Posterior vena cava (tissue), 2 donors: ENCODE results near the gene KIF25. TPM values are rescaled to one million over a fixed set of nuclear protein-coding genes. Genes with fewer than 3 reads are reported as not detected.

Experiments
- DNase-seq: peaks from one replicate; pipeline ENCODE4 v3.0.0-alpha.2; 2020; ENCODE audit warnings: low spot score
- intact Hi-C, 2 donors: fragments of 100-400 bp; cut with DNase I; formaldehyde crosslinking; loops; one replicate each; pipeline versions ENCODE4 v1.14.1 to v1.14.2; 2022 to 2023
- total RNA-seq, 2 donors: library from RNA; stranded (reverse); fragmentation: NEBNext Ultra II Directional; extraction: Animal tissue kit (Norgen Biotek cat#: 25700); gene quantifications; one replicate each; pipeline ENCODE4 v1.2.1, GENCODE V29; 2021
- donor health status: DM: yes; HTN: yes; CAD: no.
- donor health status: DM: yes; HTN: yes; CAD: no.

KIF25 gene
- total RNA-seq, 2 donors from 2014 or later: not detected

DNA sequence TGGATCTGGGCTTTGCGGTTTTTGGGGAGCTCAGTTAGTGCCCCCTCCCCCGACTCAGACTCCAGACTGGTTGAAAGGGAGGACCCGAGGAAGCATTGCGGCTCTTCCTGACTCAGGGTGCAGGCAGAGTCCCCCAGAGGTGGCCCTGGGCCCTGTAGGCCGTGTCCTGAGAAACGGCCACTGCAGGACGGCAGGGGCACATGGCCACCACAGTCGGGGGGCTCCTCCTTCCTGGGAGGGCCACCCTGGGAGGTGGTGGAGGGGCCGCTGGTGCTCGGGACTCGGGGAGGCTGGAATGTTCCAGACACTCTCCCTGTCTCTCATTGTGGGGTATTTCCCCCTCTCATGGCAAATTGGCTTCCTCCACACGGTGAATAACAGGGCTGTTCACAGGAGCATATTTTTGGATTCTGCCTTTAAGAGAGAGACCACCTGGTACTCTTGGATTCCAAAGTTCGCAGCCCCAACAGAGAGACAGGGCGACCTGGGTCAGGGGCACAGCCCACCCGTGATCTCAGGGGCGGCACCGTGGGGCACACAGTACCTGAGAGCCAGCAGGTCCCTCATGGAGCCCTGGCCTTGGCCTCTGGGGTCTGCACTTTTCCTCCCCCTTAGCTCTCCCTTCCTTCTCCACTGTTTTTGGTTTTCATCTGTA lies 45.8 kb downstream of the KIF25 start:
- intact Hi-C loops: loop anchor here in 1 of 2 donors (5.0 kb wide), 2 partner anchors 964 to 1999 kb away; no protein-coding TSS in a partner anchor
- DNase-seq: peak; percentile 70

DNA sequence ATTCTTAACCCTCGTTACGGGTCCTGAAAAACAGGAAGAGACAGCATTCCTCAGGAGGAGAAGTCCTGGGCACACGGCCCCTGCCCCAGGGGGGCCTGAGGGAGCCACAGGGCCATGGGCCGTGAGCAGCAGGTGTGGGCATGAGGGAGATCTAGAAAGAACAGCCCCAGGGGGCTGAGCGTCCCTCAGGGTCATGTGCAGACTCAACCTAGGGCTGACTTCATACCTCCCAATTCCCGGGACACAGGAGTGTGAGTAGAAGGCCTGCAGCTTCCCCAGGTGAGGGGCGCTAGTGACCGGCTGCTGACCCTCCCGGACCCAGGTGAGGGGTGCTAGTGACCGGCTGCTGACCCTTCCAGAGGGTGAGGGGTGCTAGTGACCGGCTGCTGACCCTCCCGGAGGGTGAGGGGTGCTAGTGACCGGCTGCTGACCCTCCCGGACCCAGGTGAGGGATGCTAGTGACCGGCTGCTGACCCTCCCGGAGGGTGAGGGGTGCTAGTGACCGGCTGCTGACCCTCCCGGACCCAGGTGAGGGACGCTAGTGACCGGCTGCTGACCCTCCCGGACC lies 46.5 kb downstream of the KIF25 start:
- intact Hi-C loops: loop anchor here in 1 of 2 donors (5.0 kb wide), 2 partner anchors 963 to 1998 kb away; no protein-coding TSS in a partner anchor
- DNase-seq: no peak

DNA sequence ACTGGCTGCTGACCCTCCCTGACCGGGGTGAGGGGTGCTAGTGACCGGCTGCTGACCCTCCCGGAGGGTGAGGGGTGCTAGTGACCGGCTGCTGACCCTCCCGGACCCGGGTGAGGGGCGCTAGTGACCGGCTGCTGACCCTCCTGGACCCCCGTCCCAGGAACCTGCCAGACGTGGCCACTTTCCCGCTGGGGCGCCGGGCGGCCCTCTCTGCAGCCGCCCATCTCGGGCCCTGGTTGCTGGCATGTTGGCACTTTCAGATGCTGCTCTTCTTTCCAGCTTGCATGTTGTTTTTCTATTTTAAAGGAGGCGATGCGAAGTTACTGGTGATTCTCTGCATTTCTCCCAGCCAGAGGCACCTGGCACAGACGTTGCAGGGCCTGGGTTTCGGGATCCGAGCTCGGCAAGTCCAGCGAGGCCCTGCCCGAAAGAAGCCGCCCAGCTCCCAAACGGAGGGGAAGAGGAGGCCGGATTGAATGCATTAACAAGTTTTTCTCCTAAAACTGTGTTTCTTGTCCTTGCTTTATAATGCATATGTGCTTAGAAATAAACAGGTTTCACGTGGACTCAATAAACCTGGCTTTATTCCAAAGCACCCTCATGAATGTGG lies 47.2 kb downstream of the KIF25 start:
- peak; percentile 45 for DNase-seq
- intact Hi-C loops: loop anchor here in 1 of 2 donors (5.0 kb wide), 2 partner anchors 963 to 1998 kb away; no protein-coding TSS in a partner anchor

DNA sequence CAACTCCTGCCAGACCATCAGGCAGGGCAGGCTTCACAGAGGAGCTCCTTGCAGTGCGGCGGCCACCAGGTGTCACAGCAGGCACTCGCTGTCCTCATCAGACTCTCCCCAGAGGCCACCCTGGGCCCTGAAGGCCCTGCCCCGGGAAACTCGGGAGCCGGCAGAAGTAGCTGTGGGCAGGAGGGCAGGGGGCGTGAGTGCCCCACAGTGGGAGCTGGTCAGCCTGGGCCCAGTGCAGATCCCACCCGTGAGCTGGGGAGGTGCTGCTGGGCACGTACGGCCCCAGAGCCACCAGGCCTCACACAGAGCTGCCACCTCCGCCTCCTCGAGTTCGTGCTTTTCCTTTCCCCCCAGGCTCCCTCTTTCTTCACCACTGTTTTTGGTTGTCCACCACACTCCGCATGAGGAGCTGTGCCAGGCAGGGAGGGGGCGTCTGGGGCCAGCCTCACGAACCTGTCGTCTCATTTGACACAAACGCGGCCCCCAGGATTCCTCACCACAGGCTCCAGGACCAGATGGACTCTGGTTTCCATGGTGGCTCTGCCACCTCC lies 47.7 kb downstream of the KIF25 start:
- peak; percentile 75 for DNase-seq
- intact Hi-C loops: no loop called here

DNA sequence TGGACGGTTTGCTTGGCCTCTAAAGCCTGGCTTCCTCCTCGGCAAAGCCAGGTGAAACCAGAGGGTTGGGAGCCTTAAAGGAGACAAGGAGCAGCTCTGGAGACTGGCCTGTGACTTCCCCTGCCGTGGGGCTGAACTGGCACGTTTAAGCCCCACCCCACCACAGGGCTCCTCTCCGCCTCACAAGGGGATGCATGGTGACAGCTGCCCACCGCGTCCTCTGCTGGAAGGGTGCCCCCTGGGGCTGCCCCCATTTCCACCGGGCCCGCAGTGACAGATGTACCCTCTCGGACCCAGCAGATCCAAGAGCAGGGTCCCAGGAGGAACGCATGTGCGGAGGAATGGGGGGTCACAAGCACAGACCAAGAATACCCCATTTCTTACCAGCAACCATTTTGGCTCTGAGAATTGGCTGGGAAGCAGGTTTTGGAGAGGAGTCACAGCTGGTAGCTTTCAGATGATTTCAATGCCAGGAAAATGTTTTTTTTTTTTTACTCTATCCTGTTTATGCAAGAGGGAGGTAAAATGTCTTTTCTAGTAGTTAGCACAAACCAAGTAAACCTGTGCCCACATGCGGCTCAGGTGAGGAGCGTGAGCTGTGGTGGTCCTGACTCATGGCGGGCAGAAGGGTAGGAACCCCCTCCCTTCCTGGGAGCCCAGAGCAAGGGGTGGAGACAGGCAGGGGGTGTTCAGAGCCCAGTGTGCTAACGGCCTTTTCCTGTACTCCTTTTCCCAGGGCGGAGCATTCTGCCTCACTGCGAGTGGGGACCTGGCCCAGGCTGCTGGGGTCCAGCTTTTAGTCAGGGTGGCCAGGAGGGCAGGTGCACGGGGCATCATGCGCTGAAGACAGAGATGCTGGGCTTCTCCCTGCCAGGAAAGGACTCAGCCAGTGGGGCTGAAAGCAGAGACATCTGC lies 48.5 kb downstream of the KIF25 start:
- DNase-seq: peak; percentile 79
- intact Hi-C loops: no loop called here

DNA sequence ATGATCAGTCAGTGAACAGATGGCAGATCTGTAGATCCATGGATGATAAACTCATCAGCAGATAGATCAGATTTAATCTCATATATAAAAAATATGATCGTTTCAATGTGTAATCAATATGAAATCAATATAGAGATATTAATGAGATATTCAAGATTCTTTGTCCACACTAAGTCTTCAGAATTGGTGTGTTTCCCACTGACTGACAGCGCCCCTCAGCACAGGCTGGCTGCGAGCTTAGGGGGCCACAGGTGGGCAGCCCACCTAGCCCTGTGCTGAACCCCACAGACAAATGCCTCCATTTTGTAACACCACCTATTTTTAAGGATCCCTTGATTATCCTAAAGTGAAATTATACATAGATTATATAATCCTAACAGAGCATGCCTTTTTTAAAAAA lies 49.2 kb downstream of the KIF25 start:
- intact Hi-C loops: no loop called here
- DNase-seq: no peak

DNA sequence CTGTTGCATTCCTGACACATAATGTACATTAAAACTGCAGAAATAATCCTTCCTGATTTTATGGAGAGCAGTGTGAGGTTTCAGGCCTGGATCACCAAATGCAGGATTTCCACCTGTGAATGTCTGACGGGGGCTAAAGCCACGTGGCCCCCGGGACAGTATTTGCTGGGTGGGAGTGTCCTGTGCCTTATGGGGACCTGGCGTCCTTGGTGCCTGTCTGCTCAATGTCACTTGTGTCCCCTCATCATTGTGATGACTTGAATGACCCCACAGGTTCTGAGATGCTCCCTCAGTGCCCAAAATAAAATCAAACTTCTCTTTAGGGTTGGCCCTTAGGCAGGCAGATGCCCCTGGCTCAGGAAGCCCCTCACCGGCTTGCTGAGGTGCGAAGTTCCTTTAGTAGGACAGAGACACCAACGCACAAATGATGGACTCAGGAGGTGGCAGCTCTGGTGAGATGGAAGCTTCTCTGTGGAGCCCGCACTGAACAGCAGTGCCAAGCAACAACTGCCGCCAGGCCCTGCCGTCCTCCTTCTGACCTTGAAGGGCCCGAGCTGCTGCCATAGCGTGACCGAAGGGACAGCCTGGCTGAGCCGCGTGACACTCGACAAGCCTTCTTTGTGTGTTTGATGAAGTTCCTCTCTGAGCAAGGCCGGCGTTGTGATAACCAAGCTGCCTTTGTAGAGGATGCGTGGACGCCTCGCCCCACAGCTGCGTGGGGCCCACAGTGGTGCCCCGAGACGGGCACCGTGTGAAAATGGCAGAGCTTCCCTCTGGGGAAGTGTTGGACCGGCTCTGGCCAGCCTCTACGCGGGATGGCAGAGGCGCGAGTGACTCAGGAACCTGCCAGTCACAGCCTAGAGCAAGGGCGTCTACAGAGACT lies 50.6 kb downstream of the KIF25 start:
- intact Hi-C loops: no loop called here
- no peak for DNase-seq

GRCh38 chr6:168048724-168049025 lies 51.2 kb downstream of the KIF25 start:
- no peak for DNase-seq
- intact Hi-C loops: no loop called here

DNA sequence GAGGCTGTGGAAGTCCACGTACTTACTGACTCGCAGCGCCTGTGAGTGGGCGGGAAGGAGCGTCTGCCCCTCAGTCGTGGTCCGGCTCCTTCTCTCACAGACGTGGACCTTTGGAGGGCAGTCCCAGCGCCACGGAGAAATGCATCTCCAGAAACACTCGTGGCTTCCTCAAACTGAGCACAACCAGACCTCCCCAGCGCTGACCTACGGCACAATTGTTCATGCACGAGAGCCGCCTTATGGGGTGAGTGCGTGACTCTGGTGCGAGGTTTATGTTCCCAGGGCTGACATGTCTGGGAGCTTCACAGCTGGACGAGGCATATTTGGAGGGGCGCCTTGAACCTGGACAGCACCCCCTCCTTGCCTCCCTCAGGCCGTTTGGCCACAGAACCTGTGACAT lies 51.8 kb downstream of the KIF25 start:
- DNase-seq: no peak
- intact Hi-C loops: no loop called here

- intact Hi-C loops: no loop called here
- no peak for DNase-seq
Observed at GRCh38 chr6:168049706-168050224, 52.3 kb downstream of the KIF25 start.

DNA sequence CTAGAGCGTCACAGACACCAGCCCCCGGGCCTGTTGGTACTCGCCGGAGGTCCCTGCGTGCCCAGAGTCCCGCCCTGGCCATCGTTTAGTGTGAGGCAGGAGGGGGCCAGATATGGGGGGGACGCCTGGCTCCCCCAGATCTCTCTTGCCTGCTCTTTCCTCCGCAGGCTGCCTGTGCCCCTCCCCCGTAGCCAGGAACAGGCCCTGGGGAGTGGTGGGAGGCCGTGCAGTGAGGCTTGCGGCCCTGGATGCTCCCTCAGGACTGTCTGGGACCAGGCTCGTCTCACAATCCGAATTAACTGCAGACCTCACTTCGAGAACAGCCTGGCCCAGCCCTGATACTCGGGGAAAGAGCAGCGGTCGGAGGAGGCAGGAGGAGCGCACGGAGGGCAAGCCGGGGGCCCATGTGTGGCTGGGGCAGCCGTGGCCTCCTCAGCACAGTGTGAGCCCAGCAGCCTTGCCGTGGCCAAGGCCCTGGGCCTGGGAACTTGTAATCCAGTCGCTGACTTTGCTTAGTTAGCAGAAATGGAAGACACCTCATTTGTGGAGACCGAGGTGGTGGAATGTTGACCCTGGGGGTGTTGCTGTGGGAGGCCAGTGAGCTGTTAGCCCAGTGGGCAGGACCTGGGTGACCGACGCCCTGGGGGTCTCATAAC lies 52.9 kb downstream of the KIF25 start:
- intact Hi-C loops: no loop called here
- no peak for DNase-seq

DNA sequence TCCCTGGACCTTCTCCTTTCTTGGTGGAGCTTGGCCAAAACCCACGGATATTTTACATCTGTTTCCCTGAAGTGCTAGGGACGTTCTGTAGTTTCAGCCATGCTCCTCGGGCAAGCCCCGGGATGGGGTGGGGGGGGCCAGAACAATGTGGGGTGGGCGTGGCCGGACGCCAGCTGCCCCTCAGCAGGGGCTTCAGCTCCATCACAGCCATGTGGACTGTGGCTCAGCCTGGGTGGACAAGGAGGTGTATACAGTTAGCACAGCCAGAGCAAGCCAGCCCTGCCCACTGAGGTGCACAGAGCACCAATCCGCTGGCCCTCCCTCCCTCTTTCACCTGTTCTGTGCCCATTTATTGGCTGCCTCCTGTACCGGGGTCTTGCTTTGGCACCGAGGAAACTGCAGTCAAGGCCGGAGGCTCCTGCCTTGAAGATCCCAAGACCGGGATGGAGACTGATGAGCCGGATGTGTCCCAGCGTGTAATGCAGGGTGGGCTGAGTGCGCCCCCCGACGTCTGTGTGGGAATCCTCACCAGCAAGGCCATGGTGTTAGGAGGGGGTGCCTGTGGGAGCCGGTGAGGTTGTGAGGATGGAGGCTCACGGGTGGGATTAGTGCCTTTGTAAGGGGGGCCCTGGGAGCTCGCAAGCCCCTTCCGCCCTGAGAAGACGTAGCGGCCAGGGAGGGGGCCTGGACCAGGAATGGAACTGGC lies 53.6 kb downstream of the KIF25 start:
- no peak for DNase-seq
- intact Hi-C loops: no loop called here

DNA sequence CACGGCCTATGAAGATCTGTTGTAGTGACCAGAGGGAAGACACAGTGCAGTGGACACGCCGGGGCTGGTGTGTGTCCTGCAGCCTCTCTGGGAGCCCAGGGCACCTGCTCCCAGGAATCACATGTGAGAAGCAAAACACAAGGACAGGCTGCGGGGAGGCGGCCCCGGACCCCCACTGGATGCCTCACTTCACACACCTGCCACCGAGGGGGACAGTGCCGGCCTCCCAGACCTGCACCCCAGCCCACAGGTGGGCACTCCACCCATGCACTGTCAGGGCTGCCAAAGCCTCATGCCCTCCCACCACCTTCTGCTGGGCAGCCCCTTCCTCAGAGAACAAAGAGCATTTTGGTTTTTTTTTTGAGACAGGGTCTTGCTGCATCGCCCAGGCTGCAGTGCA lies 54.2 kb downstream of the KIF25 start:
- no peak for DNase-seq
- intact Hi-C loops: no loop called here

GRCh38 chr6:168052291-168052891 lies 54.9 kb downstream of the KIF25 start:
- no peak for DNase-seq
- intact Hi-C loops: no loop called here

DNA sequence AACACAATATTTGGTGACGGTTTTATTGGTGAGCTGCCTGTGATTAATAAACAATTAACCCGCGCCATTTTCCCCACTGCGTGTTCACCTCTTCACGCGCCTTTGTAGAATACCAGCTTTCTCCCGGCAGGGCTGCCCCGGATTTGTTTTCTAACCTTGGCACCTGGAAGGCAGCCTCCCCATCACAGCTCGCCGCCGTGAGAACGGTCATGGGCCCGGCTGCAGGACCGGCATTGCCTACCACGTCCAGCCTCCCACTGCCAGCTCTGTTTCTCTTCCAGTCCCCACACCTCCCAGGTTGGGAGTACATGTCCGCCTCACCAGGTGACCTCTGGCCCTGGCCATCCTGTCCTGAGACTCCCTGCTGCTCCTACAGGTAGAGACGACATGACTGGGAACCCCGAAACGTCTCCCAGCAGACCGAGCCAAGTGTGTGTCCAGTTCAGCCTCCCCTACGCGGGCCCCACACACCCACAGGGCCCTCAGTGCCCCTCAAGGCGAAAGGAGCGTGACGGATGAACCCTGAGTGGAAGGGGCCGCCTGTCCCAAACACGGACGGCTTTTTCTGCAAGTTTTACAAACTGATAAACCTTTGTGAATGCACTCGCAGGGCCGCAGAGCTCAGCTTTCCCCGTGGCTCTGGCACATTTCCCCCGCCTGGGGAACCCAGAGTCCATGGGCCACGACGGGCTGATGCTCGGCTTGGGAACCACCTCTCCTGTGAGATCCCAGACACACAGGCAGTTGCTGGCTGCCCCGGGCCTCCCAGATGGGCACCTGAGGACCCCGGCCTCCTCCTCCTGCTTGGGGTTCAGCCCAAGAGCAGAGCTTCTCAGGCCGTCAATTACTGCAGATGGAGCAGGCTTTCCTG lies 55.9 kb downstream of the KIF25 start:
- intact Hi-C loops: no loop called here
- no peak for DNase-seq

DNA sequence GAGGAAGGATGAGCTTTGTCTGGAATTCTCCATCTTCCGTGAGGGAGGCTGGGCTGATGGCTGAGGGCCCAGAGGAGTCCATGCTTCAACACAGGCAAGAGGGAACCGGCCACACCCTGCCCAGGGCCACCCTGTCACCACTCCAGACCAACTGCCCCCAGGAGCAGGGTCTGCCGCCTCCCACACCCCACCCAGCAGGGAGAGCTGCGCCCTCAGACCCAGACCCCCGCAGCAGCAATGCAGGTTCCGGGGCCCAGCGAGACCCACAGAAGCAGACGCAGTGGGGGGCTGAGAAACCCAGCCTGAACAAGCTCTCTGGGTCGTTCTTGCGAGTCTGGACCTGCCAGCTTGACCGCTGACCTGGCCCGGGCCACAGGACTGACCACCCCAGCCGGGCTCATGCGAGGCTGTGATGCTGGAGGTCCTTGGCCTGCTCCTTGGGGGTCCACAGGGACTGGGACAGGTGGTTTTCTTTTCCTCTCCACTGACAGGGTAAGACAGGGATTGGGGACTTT lies 56.5 kb downstream of the KIF25 start:
- DNase-seq: no peak
- intact Hi-C loops: no loop called here
